Neuronal stem cell (in vitro differentiated cells): ENCODE results near the gene DNAJC27.
A peak's percentile ranks its signal among the peaks of the same experiment; 100 is the strongest.

Source experiments
- DNase-seq: peaks from one replicate; pipeline ENCODE4 v3.0.0-alpha.2; 2013; ENCODE audit warnings: low spot score
- H2AFZ ChIP-seq: one replicate; pipeline ENCODE4 v1.6.1; 2013; ENCODE audit warnings: mild to moderate bottlenecking, low read length, inconsistent platforms
- H2AK5ac ChIP-seq: 2 replicates; pipeline ENCODE4 v1.6.1; 2013; ENCODE audit warnings: low read depth, mild to moderate bottlenecking, inconsistent platforms, low read length, moderate library complexity, mixed read lengths
- H2BK120ac ChIP-seq: 2 replicates; pipeline ENCODE4 v1.6.1; 2013; ENCODE audit warnings: low read depth, mild to moderate bottlenecking, inconsistent platforms, low read length, moderate library complexity, mixed read lengths
- H2BK12ac ChIP-seq: one replicate; pipeline ENCODE4 v1.6.1; 2013; ENCODE audit warnings: low read length, inconsistent platforms
- H2BK15ac ChIP-seq: 2 replicates; pipeline ENCODE4 v1.6.1; 2013; ENCODE audit warnings: mild to moderate bottlenecking, low read length, inconsistent platforms, mixed read lengths
- H2BK5ac ChIP-seq: one replicate; pipeline ENCODE4 v1.6.1; 2013; ENCODE audit warnings: inconsistent platforms, mild to moderate bottlenecking, low read length, moderate library complexity
- H3K14ac ChIP-seq: one replicate; pipeline ENCODE4 v1.6.1; 2013; ENCODE audit warnings: low read length, inconsistent platforms
- H3K18ac ChIP-seq: 2 replicates; pipeline ENCODE4 v1.6.1; 2013; ENCODE audit warnings: low read length, inconsistent platforms
- H3K23ac ChIP-seq: 2 replicates; pipeline ENCODE4 v1.6.1; 2013; ENCODE audit warnings: low read depth, mild to moderate bottlenecking, mixed read lengths, low read length, inconsistent platforms; ENCODE audit not compliant: poor library complexity
- H3K27ac ChIP-seq: replicated peaks from 3 replicates; pipeline ENCODE4 v1.5.1; 2013; ENCODE audit warnings: low read length, inconsistent platforms
- H3K27me3 ChIP-seq, 3 experiments: 2 replicates each; pipeline ENCODE4 v1.6.1; 2013; ENCODE audit warnings: low read length in 3 of 3, mild to moderate bottlenecking in 2 of 3, inconsistent platforms in 1 of 3, low read depth in 1 of 3, mixed read lengths in 1 of 3, moderate library complexity in 1 of 3; ENCODE audit not compliant: control insufficient read depth in 3 of 3, insufficient read depth in 3 of 3
- H3K36me3 ChIP-seq, 2 donors: replicated peaks in 1 of 2; 2 replicates each; pipeline ENCODE4 v1.6.1; 2013; ENCODE audit warnings: low read length in 2 of 2; ENCODE audit not compliant: control insufficient read depth in 2 of 2, insufficient read depth in 2 of 2
- H3K4ac ChIP-seq: 2 replicates; pipeline ENCODE4 v1.6.1; 2013; ENCODE audit warnings: inconsistent platforms, mild to moderate bottlenecking, low read length, moderate library complexity
- H3K4me1 ChIP-seq, 2 donors: 1 replicate in 1 of 2; 2 replicates in 1 of 2; pipeline ENCODE4 v1.6.1; 2013; ENCODE audit warnings: low read length in 2 of 2, low read depth in 1 of 2; ENCODE audit not compliant: control insufficient read depth in 2 of 2, insufficient read depth in 1 of 2
- H3K4me2 ChIP-seq: one replicate; pipeline ENCODE4 v1.6.1; 2013; ENCODE audit warnings: mild to moderate bottlenecking, low read length, inconsistent platforms; ENCODE audit not compliant: insufficient read depth, poor library complexity, severe bottlenecking
- H3K4me3 ChIP-seq, 2 donors: 2 replicates each; pipeline ENCODE4 v1.5.1; 2013; ENCODE audit warnings: low read length in 2 of 2, mild to moderate bottlenecking in 2 of 2, inconsistent platforms in 1 of 2, moderate library complexity in 1 of 2
- H3K79me1 ChIP-seq: one replicate; pipeline ENCODE4 v1.6.1; 2013; ENCODE audit warnings: low read depth, mild to moderate bottlenecking, inconsistent platforms, low read length, moderate library complexity
- H3K9ac ChIP-seq: one replicate; pipeline ENCODE4 v1.6.1; 2013; ENCODE audit warnings: mild to moderate bottlenecking, low read depth, low read length, inconsistent platforms; ENCODE audit not compliant: poor library complexity
- H3K9me3 ChIP-seq, 2 donors: replicated peaks in 1 of 2; 2 replicates each; pipeline versions ENCODE3 to v1.6.1; 2013; ENCODE audit warnings: low read length in 2 of 2, mild to moderate bottlenecking in 2 of 2, inconsistent platforms in 1 of 2, low read depth in 1 of 2, mixed read lengths in 1 of 2, moderate library complexity in 1 of 2; ENCODE audit not compliant: control insufficient read depth in 2 of 2, insufficient read depth in 1 of 2
- H4K8ac ChIP-seq: one replicate; pipeline ENCODE4 v1.6.1; 2013; ENCODE audit warnings: low read depth, mild to moderate bottlenecking, inconsistent platforms, low read length, moderate library complexity
- H4K91ac ChIP-seq: one replicate; pipeline ENCODE4 v1.6.1; 2013; ENCODE audit warnings: low read length, low read depth, mild to moderate bottlenecking, inconsistent platforms; ENCODE audit not compliant: poor library complexity
- WGBS, 2 donors: extraction: QIAGEN DNeasy Blood & Tissue Kit; methylation state at CpG; one replicate each; pipeline ENCODE4 v1.1.7; 2013; ENCODE audit warnings: missing lambda C conversion rate in 2 of 2, mixed read lengths in 1 of 2; ENCODE audit not compliant: insufficient read length in 2 of 2, insufficient replicate concordance in 1 of 2; ENCODE audit errors: extremely low coverage in 2 of 2; 5-methylcytosine and 5-hydroxymethylcytosine counted together

Gene DNAJC27

DNA sequence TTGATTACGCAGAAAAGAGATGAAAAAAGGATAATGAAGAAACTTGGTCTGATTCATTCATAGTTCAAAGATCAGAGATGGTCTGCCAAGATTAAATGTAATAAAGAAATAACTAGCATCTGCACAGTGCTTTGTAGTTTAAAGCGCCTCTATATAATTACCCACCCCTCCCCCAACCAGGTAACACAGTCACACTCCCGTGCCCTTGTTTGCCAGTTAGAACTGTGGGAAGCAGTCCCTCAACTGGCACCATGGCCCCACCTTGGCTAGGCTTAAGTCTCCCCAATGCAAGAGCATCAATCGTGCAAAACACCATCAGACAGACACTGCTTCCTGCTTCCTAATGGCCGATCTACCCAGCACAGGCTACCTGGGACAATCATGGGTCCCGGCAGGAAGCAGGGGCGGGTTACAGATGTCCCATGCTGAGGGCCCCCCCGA is 63.3 kb downstream of the DNAJC27 start:
- H3K18ac ChIP-seq, result no peak overlapping the region
- no peak overlapping the region for H4K8ac ChIP-seq
- no peak for DNase-seq
- no peak overlapping the region for H3K27ac ChIP-seq
- H3K4me3 ChIP-seq, result no peak overlapping the region
- no peak overlapping the region for H2AK5ac ChIP-seq
- no peak overlapping the region for H2AFZ ChIP-seq
- no peaks in the 10 kb centered on the region for H3K4me1 ChIP-seq
- H3K36me3 ChIP-seq, result peaks cover 5 to 61% of the 10 kb centered on the region in 2 donors
- H4K91ac ChIP-seq, result no peak overlapping the region
- H3K4me2 ChIP-seq, result no peak overlapping the region
- no peak overlapping the region for H2BK15ac ChIP-seq
- peaks cover 0 to 6% of the 10 kb centered on the region in 2 donors for H3K9me3 ChIP-seq
- H2BK5ac ChIP-seq, result peak overlapping the region; percentile 83
- H3K14ac ChIP-seq, result no peak overlapping the region
- H2BK120ac ChIP-seq, result no peak overlapping the region
- no peak overlapping the region for H2BK12ac ChIP-seq
- no peak overlapping the region for H3K4ac ChIP-seq
- no peaks in the 10 kb centered on the region for H3K27me3 ChIP-seq
- no CpG with 5 or more reads among the region's 8 CpGs for WGBS, 2 donors
- H3K9ac ChIP-seq, result no peak overlapping the region
- peaks cover 4% of the 10 kb centered on the region for H3K79me1 ChIP-seq
- peak overlapping the region; percentile 25 for H3K23ac ChIP-seq

DNA sequence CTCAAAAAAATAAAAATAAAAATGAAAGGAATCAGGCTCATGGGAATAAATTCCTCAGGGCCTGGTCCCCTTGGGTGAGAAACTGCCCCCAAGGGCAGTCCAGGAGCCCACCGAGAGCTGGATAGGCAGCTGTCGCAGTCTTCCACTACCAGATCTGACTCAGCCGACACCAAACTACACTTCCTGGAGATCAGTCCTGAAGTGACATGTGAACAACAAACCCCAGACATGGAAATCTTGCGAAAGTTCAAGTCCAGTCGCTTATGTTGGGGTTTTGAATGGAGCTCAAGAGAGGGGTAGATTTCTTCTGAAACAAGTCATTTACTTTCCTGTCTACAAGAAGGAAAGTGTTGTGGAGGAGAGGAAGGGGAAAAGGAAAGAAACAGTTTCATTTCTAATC is 64.6 kb downstream of the DNAJC27 start:
- WGBS, 2 donors, result no CpG with 5 or more reads among the region's 5 CpGs
- Histone ChIP-seq H3K4me3 (no peak overlapping the region), H2BK12ac (no peak overlapping the region)

GRCh38 chr2:24906466-24906865 is 65.3 kb downstream of the DNAJC27 start:
- no peak overlapping the region for H2BK5ac ChIP-seq

More for the DNA sequence above, 64.6 kb downstream of the DNAJC27 start:
- no peak overlapping the region for H2BK15ac ChIP-seq
- no peak overlapping the region for H2AFZ ChIP-seq
- H3K4me1 ChIP-seq, result no peaks in the 10 kb centered on the region
- no peak overlapping the region for H3K4ac ChIP-seq
- no peak overlapping the region for H2AK5ac ChIP-seq
- no peak overlapping the region for H4K91ac ChIP-seq
- no peaks in the 10 kb centered on the region for H3K27me3 ChIP-seq
- DNase-seq, result no peak
- H3K27ac ChIP-seq, result no peak overlapping the region
- H3K36me3 ChIP-seq, result peaks cover 6 to 57% of the 10 kb centered on the region in 2 donors
- H4K8ac ChIP-seq, result no peak overlapping the region
- H3K14ac ChIP-seq, result no peak overlapping the region
- H3K9me3 ChIP-seq, result peaks cover 0 to 6% of the 10 kb centered on the region in 2 donors
- peaks cover 4% of the 10 kb centered on the region for H3K79me1 ChIP-seq
- H2BK120ac ChIP-seq, result no peak overlapping the region
- H3K18ac ChIP-seq, result no peak overlapping the region
- H2BK5ac ChIP-seq, result no peak overlapping the region
- no peak overlapping the region for H3K4me2 ChIP-seq
- no peak overlapping the region for H3K23ac ChIP-seq
- no peak overlapping the region for H3K9ac ChIP-seq

DNA sequence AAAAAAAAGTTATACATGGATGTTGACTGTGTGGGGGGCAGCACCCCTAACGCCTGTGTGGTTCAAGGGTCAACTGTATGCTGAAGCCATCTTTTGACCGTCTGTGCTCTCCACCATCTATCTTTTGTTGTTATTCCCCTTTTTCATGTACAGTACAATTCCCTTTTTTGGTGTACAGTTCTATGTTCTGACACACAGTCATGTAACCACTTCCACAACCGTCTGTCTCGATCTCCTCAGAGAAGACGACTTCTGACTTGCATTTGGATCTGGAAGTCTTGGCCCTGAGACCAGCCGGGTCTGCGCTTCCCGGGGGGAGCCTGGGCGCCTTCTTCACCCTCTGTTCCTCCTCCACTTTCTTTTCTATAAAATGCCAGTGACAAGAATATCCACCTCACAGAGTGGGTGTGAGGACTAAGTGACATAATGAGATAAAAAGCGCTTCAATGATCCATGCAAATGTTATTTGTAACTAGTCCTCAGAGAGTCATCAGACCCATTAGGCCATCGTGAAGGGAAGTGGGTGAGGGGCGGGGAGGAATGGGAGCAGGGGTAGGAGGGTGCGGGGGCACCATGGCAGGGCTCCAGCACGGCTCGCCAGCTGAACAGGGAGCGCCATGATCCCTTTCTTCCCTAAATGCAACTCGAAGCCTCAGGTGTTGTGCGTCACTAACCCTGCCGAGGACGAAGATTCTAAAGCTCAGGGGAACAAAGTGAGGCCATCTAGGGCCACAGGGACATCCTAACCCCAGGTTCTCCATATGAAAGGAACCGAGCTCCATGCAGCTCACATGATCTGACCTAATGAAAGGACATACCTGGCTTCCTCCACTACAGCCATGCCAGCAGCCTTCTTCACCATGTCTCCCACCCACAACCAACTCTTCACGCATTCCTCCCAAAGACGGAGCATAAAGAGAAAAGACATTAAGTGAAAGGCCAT is 68.3 kb downstream of the DNAJC27 start:
- Histone ChIP-seq H3K27me3 (no peaks in the 10 kb centered on the region), H4K8ac (no peak overlapping the region), H2BK15ac (no peak overlapping the region), H3K79me1 (peaks cover 4% of the 10 kb centered on the region), H2AK5ac (no peak overlapping the region), H3K18ac (no peak overlapping the region), H3K4me3 (no peak overlapping the region), H3K4me1 (peaks cover 0 to 4% of the 10 kb centered on the region in 2 donors), H3K9me3 (peaks cover 0 to 3% of the 10 kb centered on the region in 2 donors), H2AFZ (no peak overlapping the region), H2BK5ac (no peak overlapping the region), H4K91ac (no peak overlapping the region), H3K36me3 (peaks cover 5 to 52% of the 10 kb centered on the region in 2 donors), H3K27ac (no peak overlapping the region), H2BK120ac (no peak overlapping the region), H2BK12ac (no peak overlapping the region), H3K9ac (peak overlapping the region; percentile 44), H3K14ac (peak overlapping the region; percentile 21), H3K23ac (no peak overlapping the region), H3K4ac (no peak overlapping the region), H3K4me2 (no peak overlapping the region)
- no peak for DNase-seq
- no CpG with 5 or more reads among the region's 23 CpGs for WGBS, 2 donors

More at GRCh38 chr2:24906466-24906865, 65.3 kb downstream of the DNAJC27 start:
- H2AFZ ChIP-seq, result no peak overlapping the region
- H3K18ac ChIP-seq, result no peak overlapping the region
- no peaks in the 10 kb centered on the region for H3K27me3 ChIP-seq
- no peak overlapping the region for H2BK12ac ChIP-seq
- no peaks in the 10 kb centered on the region for H3K4me1 ChIP-seq
- no CpG with 5 or more reads among the region's 6 CpGs for WGBS, 2 donors
- H3K36me3 ChIP-seq, result peaks cover 6 to 53% of the 10 kb centered on the region in 2 donors
- H3K4ac ChIP-seq, result no peak overlapping the region
- peaks cover 4% of the 10 kb centered on the region for H3K79me1 ChIP-seq
- no peak overlapping the region for H2AK5ac ChIP-seq
- no peak overlapping the region for H2BK120ac ChIP-seq
- H3K27ac ChIP-seq, result no peak overlapping the region
- H3K4me2 ChIP-seq, result no peak overlapping the region
- H3K4me3 ChIP-seq, result no peak overlapping the region
- H2BK15ac ChIP-seq, result no peak overlapping the region
- no peak overlapping the region for H3K9ac ChIP-seq
- no peak overlapping the region for H3K14ac ChIP-seq
- no peak overlapping the region for H4K91ac ChIP-seq
- H4K8ac ChIP-seq, result no peak overlapping the region
- no peak for DNase-seq
- H3K9me3 ChIP-seq, result peaks cover 0 to 6% of the 10 kb centered on the region in 2 donors
- H3K23ac ChIP-seq, result no peak overlapping the region
